GM19467 (cell line): ENCODE data around the gene ZNF813.
"Not testable (repeated sequence)": the region's sequence is repeated elsewhere in the genome, so short reads cannot be mapped to it uniquely, and the experiment has no call there.

Experiments used
- ATAC-seq: cut with Tn5 transposase; IDR thresholded peaks from one replicate; pipeline ENCODE4 v1.9.1; 2021; ENCODE audit warnings: mild to moderate bottlenecking, moderate library complexity; ENCODE audit not compliant: unreplicated experiment

ZNF813 gene

GRCh38 chr19:53475470-53475869 lies 7.9 kb downstream of the ZNF813 start:
- not testable (repeated sequence) for ATAC-seq

GRCh38 chr19:53483751-53484150 lies 16.2 kb downstream of the ZNF813 start:
- ATAC-seq: not testable (repeated sequence)

GRCh38 chr19:53485046-53486004 lies 17.8 kb downstream of the ZNF813 start:
- no peak for ATAC-seq

- ATAC-seq: no peak
These were observed 24.6 kb downstream of the ZNF813 start for GRCh38 chr19:53492153-53492552.

- not testable (repeated sequence) for ATAC-seq
These were observed 29.9 kb downstream of the ZNF813 start for GRCh38 chr19:53497311-53498023.

GRCh38 chr19:53498024-53498395 lies 30.5 kb downstream of the ZNF813 start:
- not testable (repeated sequence) for ATAC-seq

GRCh38 chr19:53503151-53503550 lies 35.6 kb downstream of the ZNF813 start:
- ATAC-seq: not testable (repeated sequence)

GRCh38 chr19:53503671-53504364 lies 36.3 kb downstream of the ZNF813 start:
- ATAC-seq: not testable (repeated sequence)

GRCh38 chr19:53504365-53504703 lies 36.8 kb downstream of the ZNF813 start:
- ATAC-seq: not testable (repeated sequence)

- no peak for ATAC-seq
These were observed 37.4 kb downstream of the ZNF813 start for GRCh38 chr19:53504885-53505284.

- no peak for ATAC-seq
These were observed 39.2 kb downstream of the ZNF813 start for GRCh38 chr19:53506728-53507127.

- no peak for ATAC-seq
These were observed 40.2 kb downstream of the ZNF813 start for GRCh38 chr19:53507523-53508442.

GRCh38 chr19:53509443-53509842 lies 41.9 kb downstream of the ZNF813 start:
- no peak for ATAC-seq

- no peak for ATAC-seq
These were observed 42.3 kb downstream of the ZNF813 start for GRCh38 chr19:53509845-53510244.

- no peak for ATAC-seq
These were observed 43.8 kb downstream of the ZNF813 start for GRCh38 chr19:53511357-53511756.

- ATAC-seq: no peak
These were observed 44.4 kb downstream of the ZNF813 start for GRCh38 chr19:53511933-53512374.

- ATAC-seq: not testable (repeated sequence)
These were observed 47.5 kb downstream of the ZNF813 start for GRCh38 chr19:53515047-53515446.

GRCh38 chr19:53517114-53517741 lies 49.7 kb downstream of the ZNF813 start:
- no peak for ATAC-seq

- no peak for ATAC-seq
These were observed 50.6 kb downstream of the ZNF813 start for GRCh38 chr19:53518121-53518520.

- ATAC-seq: no peak
These were observed 51.2 kb downstream of the ZNF813 start for GRCh38 chr19:53518716-53519115.
